PC-9 (cell line): ENCODE results near the gene COX14.

Experiments
- CTCF ChIP-seq: fragments of 200-600 bp; sonication (generic); conservative IDR thresholded peaks from 2 replicates; pipeline ENCODE4 v1.6.1; 2017; ENCODE audit warnings: mixed run types, antibody characterized with exemption, mild to moderate bottlenecking, moderate library complexity
- EZH2 ChIP-seq: fragments of 200-600 bp; sonication (generic); IDR thresholded peaks from 2 replicates; pipeline ENCODE4 v1.8.0; 2017; ENCODE audit warnings: antibody characterized with exemption, low read depth

GRCh38 chr12:50109319-50109718 is 2.7 kb upstream of the COX14 start:
- TF ChIP-seq CTCF (no peak), EZH2 (no peak)
